Lung (tissue), 12 donors: Measurements from ENCODE around the gene PPP1R12C. TPM values are rescaled to one million over a fixed set of nuclear protein-coding genes. Genes with fewer than 3 reads are reported as not detected.

Experiments used
- ATAC-seq: fragments of 200-7000 bp; cut with Tn5 transposase; one replicate; pipeline ENCODE4 v1.9.1; 2020; ENCODE audit warnings: moderate number of reproducible peaks; ENCODE audit not compliant: insufficient read depth, low FRiP score
- DNase-seq, 3 donors: peaks; one replicate each; pipeline ENCODE4 v3.0.0-alpha.2; 2013 to 2017
- H3K27ac ChIP-seq, 2 donors: one replicate each; pipeline ENCODE4 v1.5.1; 2013; ENCODE audit warnings: mild to moderate bottlenecking in 2 of 2, moderate library complexity in 2 of 2, control low read depth in 1 of 2, inconsistent platforms in 1 of 2, low read depth in 1 of 2, low read length in 1 of 2
- H3K27me3 ChIP-seq, 3 donors: one replicate each; pipeline ENCODE4 v1.5.1; 2013; ENCODE audit warnings: low read length in 2 of 3; ENCODE audit not compliant: control insufficient read depth in 3 of 3, insufficient read depth in 3 of 3
- H3K36me3 ChIP-seq, 4 donors: one replicate each; pipeline ENCODE4 v1.5.1; 2013; ENCODE audit warnings: low read length in 4 of 4, mild to moderate bottlenecking in 1 of 4, moderate library complexity in 1 of 4; ENCODE audit not compliant: control insufficient read depth in 4 of 4, insufficient read depth in 4 of 4
- H3K4me1 ChIP-seq, 5 donors: one replicate each; pipeline ENCODE4 v1.5.1; 2013; ENCODE audit warnings: low read length in 5 of 5, mild to moderate bottlenecking in 2 of 5, moderate library complexity in 1 of 5; ENCODE audit not compliant: control insufficient read depth in 5 of 5, insufficient read depth in 5 of 5
- H3K4me3 ChIP-seq: one replicate; pipeline ENCODE4 v1.5.1; 2013; ENCODE audit warnings: mild to moderate bottlenecking, control low read depth, moderate library complexity
- H3K9ac ChIP-seq, 2 donors: one replicate each; pipeline ENCODE4 v1.5.1; 2013; ENCODE audit warnings: low read length in 2 of 2, control low read depth in 1 of 2; ENCODE audit not compliant: insufficient read depth in 1 of 2
- H3K9me3 ChIP-seq, 4 donors: one replicate each; pipeline ENCODE4 v1.5.1; 2013; ENCODE audit warnings: low read length in 3 of 4, mild to moderate bottlenecking in 1 of 4, moderate library complexity in 1 of 4; ENCODE audit not compliant: control insufficient read depth in 4 of 4, insufficient read depth in 3 of 4
- WGBS, 2 donors: extraction: QIAGEN DNeasy Blood & Tissue Kit; methylation state at CpG; one replicate each; pipeline ENCODE4 v1.1.7; 2013; 5-methylcytosine and 5-hydroxymethylcytosine counted together
- polyA plus RNA-seq, 2 donors: library from polyadenylated mRNA; stranded (reverse); fragments of 200-250 nt; gene quantifications; one replicate each; pipeline ENCODE4 v1.2.1, GENCODE V29; 2013
- total RNA-seq, 2 donors: library from RNA; depleted of rRNA in 1 of 2; stranded (reverse); fragments of >200 nt in 1 of 2; gene quantifications; one replicate each; pipeline ENCODE4 v1.2.1, GENCODE V29; 2014 to 2021
- TF ChIP-seq, protein P1 (sequence below): IDR thresholded peaks from 2 replicates; pipeline ENCODE4 v1.5.1; 2012; ENCODE audit warnings: mild to moderate bottlenecking; ENCODE audit errors: control extremely low read depth, extremely low read depth
- donor health status: control.
- donor health status: control.
- donor health status: Bipolar disorder and iron deficiency.
- donor health status: healthy.
- donor health status: DM: yes; HTN: yes; CAD: no.

PPP1R12C gene
- total and polyA plus RNA-seq, 4 donors, result 47.4 to 163 (median 111) TPM

DNA sequence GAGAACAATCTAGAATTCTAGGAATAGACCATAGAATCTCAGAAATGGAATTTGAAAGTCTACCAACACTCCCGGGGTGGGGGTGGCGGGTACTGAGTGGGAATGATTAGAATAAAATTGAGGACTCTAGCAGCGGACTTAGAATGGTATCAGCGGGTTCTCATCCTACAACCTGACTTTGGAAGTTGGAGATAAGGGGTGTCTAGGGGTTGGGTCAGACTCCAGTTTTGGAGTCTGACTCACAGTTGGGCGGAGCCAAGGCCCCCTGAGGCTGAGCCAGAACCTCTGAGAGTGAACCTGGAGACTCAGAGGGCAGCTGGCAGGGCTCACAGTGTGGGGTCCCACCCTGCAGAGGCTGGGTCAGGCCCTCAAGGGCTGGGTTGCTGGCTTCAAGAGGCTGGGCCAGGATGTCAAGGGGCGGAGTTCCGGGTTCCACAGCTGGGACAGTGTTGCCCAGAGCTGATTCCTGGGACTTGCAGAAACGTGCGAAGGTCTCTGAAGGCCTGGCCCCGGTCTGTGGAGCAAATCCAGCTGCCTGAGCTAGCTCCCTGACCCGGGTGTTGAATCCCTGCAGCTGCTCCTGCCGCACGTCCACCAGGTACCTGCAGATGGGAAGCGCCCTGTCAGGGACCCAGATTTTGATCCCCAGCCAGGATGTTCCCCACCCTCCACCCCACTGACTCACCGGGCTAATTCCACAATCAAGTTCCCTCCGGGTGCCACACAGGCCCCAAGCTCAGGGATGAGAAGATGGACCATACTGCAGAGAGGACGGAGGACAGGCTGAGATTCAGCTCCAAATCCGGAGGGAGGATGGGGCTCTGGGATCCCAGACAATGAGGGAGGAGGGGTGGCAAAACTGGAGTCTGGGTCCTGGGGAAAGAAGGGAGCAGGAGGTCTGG lies 41.7 kb upstream of the PPP1R12C start:
- H3K4me1 ChIP-seq, result peaks cover 0 to 2% (median 0%) of the 10 kb centered on the region in 5 donors
- peak overlapping the region in 1 of 2 donors; percentile 97 for H3K27ac ChIP-seq
- H3K27me3 ChIP-seq, result peaks cover 8 to 51% (median 26%) of the 10 kb centered on the region in 3 donors
- H3K4me3 ChIP-seq, result no peak overlapping the region
- TF ChIP-seq, protein P1, sequence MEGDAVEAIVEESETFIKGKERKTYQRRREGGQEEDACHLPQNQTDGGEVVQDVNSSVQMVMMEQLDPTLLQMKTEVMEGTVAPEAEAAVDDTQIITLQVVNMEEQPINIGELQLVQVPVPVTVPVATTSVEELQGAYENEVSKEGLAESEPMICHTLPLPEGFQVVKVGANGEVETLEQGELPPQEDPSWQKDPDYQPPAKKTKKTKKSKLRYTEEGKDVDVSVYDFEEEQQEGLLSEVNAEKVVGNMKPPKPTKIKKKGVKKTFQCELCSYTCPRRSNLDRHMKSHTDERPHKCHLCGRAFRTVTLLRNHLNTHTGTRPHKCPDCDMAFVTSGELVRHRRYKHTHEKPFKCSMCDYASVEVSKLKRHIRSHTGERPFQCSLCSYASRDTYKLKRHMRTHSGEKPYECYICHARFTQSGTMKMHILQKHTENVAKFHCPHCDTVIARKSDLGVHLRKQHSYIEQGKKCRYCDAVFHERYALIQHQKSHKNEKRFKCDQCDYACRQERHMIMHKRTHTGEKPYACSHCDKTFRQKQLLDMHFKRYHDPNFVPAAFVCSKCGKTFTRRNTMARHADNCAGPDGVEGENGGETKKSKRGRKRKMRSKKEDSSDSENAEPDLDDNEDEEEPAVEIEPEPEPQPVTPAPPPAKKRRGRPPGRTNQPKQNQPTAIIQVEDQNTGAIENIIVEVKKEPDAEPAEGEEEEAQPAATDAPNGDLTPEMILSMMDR, result no peak
- H3K9ac ChIP-seq, result no peak overlapping the region
- H3K9me3 ChIP-seq, result peaks cover 0 to 2% (median 0%) of the 10 kb centered on the region in 4 donors
- H3K36me3 ChIP-seq, result no peaks in the 10 kb centered on the region
- DNase-seq (no peak), ATAC-seq (no peak)
- WGBS, 2 donors, result 63 to 85% methylated on average over 18 of the region's 18 CpGs

DNA sequence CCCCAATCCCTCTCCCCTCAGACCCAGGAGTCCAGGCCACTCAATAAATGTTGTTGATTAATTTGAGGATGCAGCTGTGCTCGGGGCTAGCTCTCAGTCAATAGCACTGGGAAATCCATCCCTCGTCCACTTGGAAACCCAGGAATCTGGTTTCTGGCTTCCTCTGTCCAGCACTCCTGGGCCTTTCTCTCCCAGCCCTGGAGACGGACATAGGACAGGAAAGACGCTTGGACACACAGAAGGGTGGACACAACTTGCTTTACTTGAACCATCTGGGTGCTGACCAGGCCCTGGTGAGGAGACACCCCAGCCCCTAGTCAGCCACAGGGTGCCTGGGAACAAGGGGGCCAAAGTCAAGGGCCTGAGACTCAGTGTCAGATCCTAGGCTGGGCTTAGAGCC lies 41.0 kb upstream of the PPP1R12C start:
- Histone ChIP-seq H3K27me3 (peaks cover 8 to 48% (median 26%) of the 10 kb centered on the region in 3 donors), H3K4me1 (peaks cover 0 to 2% (median 0%) of the 10 kb centered on the region in 5 donors), H3K36me3 (no peaks in the 10 kb centered on the region), H3K9ac (no peak overlapping the region), H3K4me3 (no peak overlapping the region), H3K9me3 (peaks cover 0 to 2% (median 0%) of the 10 kb centered on the region in 4 donors), H3K27ac (peak overlapping the region in 1 of 2 donors; percentile 97)
- DNase-seq (no peak), ATAC-seq (no peak)
- TF ChIP-seq, protein P1, result no peak
- WGBS, 2 donors, result 60 to 86% methylated on average over 4 of the region's 4 CpGs

DNA sequence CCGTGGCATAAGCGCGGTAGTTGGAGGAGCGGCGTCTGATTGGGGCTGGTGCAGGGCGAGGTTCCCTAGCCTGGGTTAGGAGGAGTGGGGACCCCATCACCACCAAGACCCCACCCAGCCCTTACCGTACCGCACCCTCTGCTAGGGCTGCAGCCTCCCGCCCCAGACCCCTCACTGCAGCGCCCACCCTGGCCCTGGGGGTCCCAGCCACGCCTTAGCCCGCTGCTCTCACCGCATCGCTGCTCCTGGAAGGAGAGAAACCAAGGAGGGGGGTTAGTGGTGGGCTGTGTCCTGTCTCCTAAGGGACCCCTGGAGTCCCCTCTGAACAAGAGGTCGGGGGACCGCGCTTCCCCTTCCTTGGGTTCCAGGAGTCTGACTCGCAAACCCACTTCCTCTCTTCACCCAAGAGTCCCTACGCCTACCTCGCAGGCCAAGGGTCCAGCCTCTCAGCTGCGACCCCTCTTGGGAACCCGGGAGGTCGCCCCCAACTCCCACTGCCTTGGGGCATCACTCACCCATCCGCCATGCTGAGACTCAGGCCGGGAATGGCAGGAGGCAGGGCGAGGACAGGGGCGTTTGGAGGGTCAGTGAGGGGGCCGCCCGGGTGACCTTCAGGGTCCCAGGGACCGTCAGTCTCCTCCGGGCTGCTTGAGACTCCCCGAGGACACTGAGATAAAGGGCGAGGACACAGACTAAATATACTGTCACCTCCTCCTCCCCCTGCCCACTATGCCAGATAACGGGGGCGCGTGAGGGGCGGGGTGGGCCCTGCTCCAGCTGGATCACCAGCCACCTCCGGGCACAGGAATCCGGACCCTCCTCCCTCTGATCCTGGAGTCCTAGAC lies 39.8 kb upstream of the PPP1R12C start, which contains the start of gene TNNI3:
TSS of gene TNNI3 (minus strand) at position 669 of the 845 bp plus-strand sequence. CDS start at position 526, 143 bp downstream.
- DNase-seq (no peak), ATAC-seq (no peak)
- H3K27ac ChIP-seq, result peak within 1 kb of the TSS in 1 of 2 donors; percentile 97
- no peak within 1 kb of the TSS for H3K9ac ChIP-seq
- TF ChIP-seq, protein P1, result no peak
- H3K4me3 ChIP-seq, result no peak within 1 kb of the TSS
- peaks cover 8 to 42% (median 21%) of the 10 kb centered on the region in 3 donors for H3K27me3 ChIP-seq
- H3K4me1 ChIP-seq, result peaks cover 0 to 2% (median 0%) of the 10 kb centered on the region in 5 donors
- peaks cover 0 to 2% (median 0%) of the 10 kb centered on the region in 4 donors for H3K9me3 ChIP-seq
- 25 to 43% methylated on average over 36 to 39 of the region's 39 CpGs for WGBS, 2 donors
- H3K36me3 ChIP-seq, result no peaks in the 10 kb centered on the region
